Parathyroid adenoma (tissue), 2 donors: Measurements from ENCODE around the gene GALNT8.
"Not testable (repeated sequence)": the region's sequence is repeated elsewhere in the genome, so short reads cannot be mapped to it uniquely, and the experiment has no call there.

Experiments used
- H2AFZ ChIP-seq: fragments of 300-600 bp; sonication (generic); one replicate; pipeline ENCODE4 v1.7.0; 2017; ENCODE audit warnings: antibody characterized with exemption, mild to moderate bottlenecking
- H3K27ac ChIP-seq: fragments of 300-600 bp; sonication (generic); one replicate; pipeline ENCODE4 v1.7.0; 2017
- H3K27me3 ChIP-seq: fragments of 300-600 bp; sonication (generic); one replicate; pipeline ENCODE4 v1.7.0; 2017; ENCODE audit warnings: low read length; ENCODE audit not compliant: control insufficient read depth, insufficient read depth
- H3K36me3 ChIP-seq: fragments of 300-600 bp; sonication (generic); one replicate; pipeline ENCODE4 v1.7.0; 2017; ENCODE audit warnings: low read length; ENCODE audit not compliant: control insufficient read depth, insufficient read depth
- H3K4me1 ChIP-seq: fragments of 300-600 bp; sonication (generic); one replicate; pipeline ENCODE4 v1.7.0; 2017; ENCODE audit warnings: control low read depth
- H3K4me2 ChIP-seq: fragments of 300-600 bp; sonication (generic); one replicate; pipeline ENCODE4 v1.7.0; 2017; ENCODE audit warnings: low read length
- H3K4me3 ChIP-seq: fragments of 300-600 bp; sonication (generic); one replicate; pipeline ENCODE4 v1.7.0; 2017; ENCODE audit warnings: low read depth, low read length
- H3K79me2 ChIP-seq: fragments of 300-600 bp; sonication (generic); one replicate; pipeline ENCODE4 v1.7.0; 2017; ENCODE audit warnings: control low read depth
- H3K9ac ChIP-seq: fragments of 300-600 bp; sonication (generic); one replicate; pipeline ENCODE4 v1.7.0; 2017; ENCODE audit warnings: mild to moderate bottlenecking
- H3K9me3 ChIP-seq: fragments of 300-600 bp; sonication (generic); one replicate; pipeline ENCODE4 v1.7.0; 2017; ENCODE audit warnings: low read length; ENCODE audit not compliant: control insufficient read depth
- TF ChIP-seq, protein P1 (sequence below): fragments of 300-600 bp; sonication (generic); IDR thresholded peaks from one replicate; pipeline ENCODE4 v1.7.0; 2017; ENCODE audit warnings: antibody characterized with exemption, mild to moderate bottlenecking
- donor health status: primary hyperparathyroidism.

Gene GALNT8

GRCh38 chr12:4742416-4742970 lies 22.3 kb downstream of the GALNT8 start:
- Histone ChIP-seq H3K36me3 (no peaks in the 10 kb centered on the region), H3K9ac (no peak overlapping the region), H3K4me2 (no peak overlapping the region), H3K27ac (no peak overlapping the region), H3K4me3 (no peak overlapping the region), H3K9me3 (no peaks in the 10 kb centered on the region), H3K4me1 (no peaks in the 10 kb centered on the region), H3K79me2 (no peaks in the 10 kb centered on the region), H2AFZ (no peak overlapping the region), H3K27me3 (no peaks in the 10 kb centered on the region)
- TF ChIP-seq, protein P1, sequence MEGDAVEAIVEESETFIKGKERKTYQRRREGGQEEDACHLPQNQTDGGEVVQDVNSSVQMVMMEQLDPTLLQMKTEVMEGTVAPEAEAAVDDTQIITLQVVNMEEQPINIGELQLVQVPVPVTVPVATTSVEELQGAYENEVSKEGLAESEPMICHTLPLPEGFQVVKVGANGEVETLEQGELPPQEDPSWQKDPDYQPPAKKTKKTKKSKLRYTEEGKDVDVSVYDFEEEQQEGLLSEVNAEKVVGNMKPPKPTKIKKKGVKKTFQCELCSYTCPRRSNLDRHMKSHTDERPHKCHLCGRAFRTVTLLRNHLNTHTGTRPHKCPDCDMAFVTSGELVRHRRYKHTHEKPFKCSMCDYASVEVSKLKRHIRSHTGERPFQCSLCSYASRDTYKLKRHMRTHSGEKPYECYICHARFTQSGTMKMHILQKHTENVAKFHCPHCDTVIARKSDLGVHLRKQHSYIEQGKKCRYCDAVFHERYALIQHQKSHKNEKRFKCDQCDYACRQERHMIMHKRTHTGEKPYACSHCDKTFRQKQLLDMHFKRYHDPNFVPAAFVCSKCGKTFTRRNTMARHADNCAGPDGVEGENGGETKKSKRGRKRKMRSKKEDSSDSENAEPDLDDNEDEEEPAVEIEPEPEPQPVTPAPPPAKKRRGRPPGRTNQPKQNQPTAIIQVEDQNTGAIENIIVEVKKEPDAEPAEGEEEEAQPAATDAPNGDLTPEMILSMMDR = no peak

DNA sequence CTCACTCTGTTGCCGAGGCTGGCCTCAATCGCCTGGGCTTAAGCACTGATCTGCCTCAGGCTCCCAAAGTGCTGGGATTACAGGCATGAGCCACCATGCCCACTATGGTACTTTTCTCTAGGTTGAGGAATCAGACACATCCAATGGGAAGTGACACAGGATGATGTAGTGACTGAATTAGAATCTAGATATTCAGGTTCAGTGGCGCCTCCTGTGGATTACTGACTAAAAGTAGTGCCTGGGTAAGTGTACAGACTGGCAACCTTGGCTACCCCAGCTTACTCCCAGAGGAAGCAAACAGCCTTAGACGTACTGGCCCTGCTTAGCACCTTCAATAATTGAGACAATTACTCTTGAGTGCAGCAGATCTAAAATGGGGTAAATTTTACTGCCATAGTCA lies 22.8 kb downstream of the GALNT8 start:
- H3K27ac ChIP-seq = no peak overlapping the region
- H3K9ac ChIP-seq = no peak overlapping the region
- TF ChIP-seq, protein P1 = no peak
- H2AFZ ChIP-seq = no peak overlapping the region
- no peaks in the 10 kb centered on the region for H3K4me1 ChIP-seq
- no peaks in the 10 kb centered on the region for H3K9me3 ChIP-seq
- H3K4me3 ChIP-seq = no peak overlapping the region
- H3K27me3 ChIP-seq = no peaks in the 10 kb centered on the region
- H3K4me2 ChIP-seq = no peak overlapping the region
- no peaks in the 10 kb centered on the region for H3K36me3 ChIP-seq
- no peaks in the 10 kb centered on the region for H3K79me2 ChIP-seq

GRCh38 chr12:4744709-4745108 lies 24.5 kb downstream of the GALNT8 start:
- H3K9me3 ChIP-seq = no peaks in the 10 kb centered on the region
- TF ChIP-seq, protein P1 = no peak
- no peak overlapping the region for H2AFZ ChIP-seq
- H3K4me2 ChIP-seq = no peak overlapping the region
- peaks cover 3% of the 10 kb centered on the region for H3K36me3 ChIP-seq
- no peak overlapping the region for H3K4me3 ChIP-seq
- no peaks in the 10 kb centered on the region for H3K79me2 ChIP-seq
- H3K27me3 ChIP-seq = no peaks in the 10 kb centered on the region
- H3K9ac ChIP-seq = no peak overlapping the region
- no peak overlapping the region for H3K27ac ChIP-seq
- H3K4me1 ChIP-seq = no peaks in the 10 kb centered on the region

DNA sequence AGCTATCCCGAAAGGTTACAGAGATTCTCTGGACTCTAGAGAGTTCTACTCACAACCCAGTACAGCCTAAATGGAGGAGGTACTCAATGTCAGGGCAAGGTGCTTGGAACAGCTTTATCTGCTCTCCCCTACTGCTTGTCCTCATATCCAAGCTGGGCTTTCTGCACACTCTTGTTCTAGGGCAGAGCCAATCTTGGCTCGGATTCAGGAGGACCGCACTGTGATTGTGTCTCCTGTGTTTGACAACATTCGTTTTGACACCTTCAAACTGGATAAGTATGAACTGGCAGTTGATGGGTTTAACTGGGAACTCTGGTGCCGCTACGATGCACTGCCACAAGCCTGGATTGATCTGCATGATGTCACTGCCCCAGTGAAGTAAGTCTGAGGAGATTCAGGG lies 25.0 kb downstream of the GALNT8 start:
- Histone ChIP-seq H3K9me3 (no peaks in the 10 kb centered on the region), H3K4me2 (no peak overlapping the region), H3K4me3 (no peak overlapping the region), H3K36me3 (peaks cover 3% of the 10 kb centered on the region), H2AFZ (no peak overlapping the region), H3K4me1 (no peaks in the 10 kb centered on the region), H3K79me2 (no peaks in the 10 kb centered on the region), H3K27me3 (no peaks in the 10 kb centered on the region), H3K9ac (no peak overlapping the region), H3K27ac (no peak overlapping the region)
- TF ChIP-seq, protein P1 = no peak

DNA sequence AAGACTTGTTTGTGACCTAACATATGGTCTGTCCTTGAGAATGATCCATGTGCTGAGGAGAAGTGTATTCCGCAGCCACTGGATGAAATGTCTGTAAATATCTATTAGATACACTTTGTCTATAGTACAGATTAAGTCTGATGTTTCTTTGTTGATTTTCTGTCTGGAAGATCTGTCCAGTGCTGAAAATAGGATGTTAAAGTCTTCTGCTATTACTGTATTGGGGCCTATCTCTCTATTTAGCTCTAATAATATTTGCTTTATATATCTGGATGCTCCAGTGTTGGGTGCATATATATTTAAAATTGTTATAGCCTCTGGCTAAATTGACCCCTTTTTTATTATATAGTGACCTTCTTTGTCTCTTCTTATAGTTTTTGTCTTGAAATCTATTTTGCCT lies 31.5 kb downstream of the GALNT8 start:
- not testable (repeated sequence) for H3K27me3 ChIP-seq, H3K4me1 ChIP-seq, H3K27ac ChIP-seq, H2AFZ ChIP-seq, H3K9ac ChIP-seq, H3K4me2 ChIP-seq, H3K9me3 ChIP-seq, H3K36me3 ChIP-seq, H3K79me2 ChIP-seq, H3K4me3 ChIP-seq
